ENCODE results near the gene MCHR1.

DNA sequence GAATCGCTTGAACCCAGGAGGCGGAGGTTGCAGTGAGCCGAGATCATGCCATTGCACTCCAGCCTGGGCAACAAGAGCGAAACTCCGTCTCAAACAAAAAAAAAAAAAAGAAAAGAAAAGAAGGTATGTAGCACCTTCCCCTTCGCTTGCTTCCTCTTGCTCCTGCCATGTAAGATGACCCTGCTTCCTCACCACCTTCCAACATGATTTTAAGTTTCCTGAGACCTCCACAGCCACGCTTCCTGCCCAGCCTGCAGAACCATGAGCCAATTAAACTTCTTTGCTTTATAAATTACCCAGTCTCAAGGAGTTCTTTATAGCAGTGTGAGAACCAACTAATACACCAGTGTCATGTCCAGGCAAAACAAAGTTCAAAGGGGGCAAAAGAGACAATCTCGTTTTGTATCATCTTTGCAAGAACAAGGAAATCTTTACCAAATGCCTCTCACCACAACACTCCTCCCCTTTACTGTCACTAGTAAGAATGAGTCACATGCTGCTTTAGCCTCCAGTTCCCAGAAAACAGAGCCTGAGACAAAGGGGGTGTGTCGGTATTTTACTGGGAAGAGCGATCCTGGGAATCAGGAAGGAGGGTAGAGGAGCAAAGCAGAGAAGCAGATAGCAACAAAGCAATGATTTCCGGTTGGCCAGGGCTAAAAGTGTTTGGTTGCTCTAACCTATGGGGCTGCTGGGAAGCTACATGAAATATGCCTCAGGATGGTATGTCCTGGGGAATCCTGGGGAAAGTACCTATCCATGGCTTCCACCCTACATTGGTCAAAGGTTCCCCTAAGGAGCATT, 10.5 kb upstream of the MCHR1 start:
- TF ChIP-seq EZH2 (IDR thresholded peaks at IDR 0.05; ENCODE audit: insufficient read depth, poor library complexity, severe bottlenecking), result no peak
- no peak for TF ChIP-seq EZH2phosphoT487 (IDR thresholded peaks at IDR 0.05; ENCODE audit: insufficient read depth, low read depth)
